Lower leg skin (tissue), 3 donors: ENCODE data around the gene KRTAP10-4.

Source experiments
- CTCF ChIP-seq, 3 donors: fragments of 450-650 bp; IDR thresholded peaks; one replicate each; pipeline ENCODE4 v1.5.1; 2016; ENCODE audit warnings: antibody characterized with exemption in 3 of 3, mild to moderate bottlenecking in 3 of 3, moderate library complexity in 2 of 3
- POLR2A ChIP-seq, 2 donors: fragments of 450-650 bp; IDR thresholded peaks; one replicate each; pipeline ENCODE4 v1.6.1; 2016 to 2017; ENCODE audit warnings: antibody characterized with exemption in 2 of 2, mild to moderate bottlenecking in 1 of 2, moderate library complexity in 1 of 2

- no peak for TF ChIP-seq POLR2A (IDR thresholded peaks at IDR 0.05)
- TF ChIP-seq CTCF (IDR thresholded peaks at IDR 0.05): no peak
Measured at GRCh38 chr21:44603109-44603875, 29.8 kb downstream of the KRTAP10-4 start.
